HG03565 (cell line): ENCODE measurements around the gene AIF1.
"Not testable (repeated sequence)": the region's sequence is repeated elsewhere in the genome, so short reads cannot be mapped to it uniquely, and the experiment has no call there.

Experiments
- ATAC-seq: cut with Tn5 transposase; IDR thresholded peaks from one replicate; pipeline ENCODE4 v1.9.1; 2021; ENCODE audit warnings: mild to moderate bottlenecking, moderate library complexity; ENCODE audit not compliant: unreplicated experiment

AIF1 gene

DNA sequence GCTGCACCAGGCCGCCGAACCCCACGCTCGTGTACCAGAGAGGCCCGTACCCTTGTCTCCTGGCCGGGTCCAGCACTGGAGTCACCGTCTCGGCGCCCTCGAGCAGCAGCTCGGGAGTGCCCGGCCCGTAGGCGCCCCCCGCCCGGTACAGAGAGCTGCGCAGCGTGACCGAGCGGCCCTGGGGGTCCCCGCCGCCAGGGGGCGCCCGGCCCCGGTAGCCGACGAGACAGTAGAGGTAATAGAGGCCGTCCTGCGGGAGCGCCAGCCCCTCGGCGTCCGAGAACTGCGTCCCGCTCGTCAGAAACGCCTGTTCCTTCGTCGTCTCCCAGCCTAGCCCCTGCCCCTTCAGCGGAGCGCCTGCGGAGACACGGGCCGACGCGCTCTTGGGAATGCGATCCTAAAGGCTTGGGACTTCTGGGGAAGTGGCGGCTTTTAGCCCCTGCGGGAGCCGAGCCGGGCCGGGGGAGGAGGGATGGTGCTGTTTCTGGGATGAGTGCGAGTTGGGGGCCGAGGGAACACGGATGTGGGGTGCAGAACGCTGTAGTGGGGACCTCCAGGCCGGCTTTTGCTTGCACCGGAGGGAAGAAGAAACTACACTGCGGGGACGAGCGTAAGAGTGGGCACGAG is 34.1 kb upstream of the AIF1 start:
- peak; percentile 54 for ATAC-seq

DNA sequence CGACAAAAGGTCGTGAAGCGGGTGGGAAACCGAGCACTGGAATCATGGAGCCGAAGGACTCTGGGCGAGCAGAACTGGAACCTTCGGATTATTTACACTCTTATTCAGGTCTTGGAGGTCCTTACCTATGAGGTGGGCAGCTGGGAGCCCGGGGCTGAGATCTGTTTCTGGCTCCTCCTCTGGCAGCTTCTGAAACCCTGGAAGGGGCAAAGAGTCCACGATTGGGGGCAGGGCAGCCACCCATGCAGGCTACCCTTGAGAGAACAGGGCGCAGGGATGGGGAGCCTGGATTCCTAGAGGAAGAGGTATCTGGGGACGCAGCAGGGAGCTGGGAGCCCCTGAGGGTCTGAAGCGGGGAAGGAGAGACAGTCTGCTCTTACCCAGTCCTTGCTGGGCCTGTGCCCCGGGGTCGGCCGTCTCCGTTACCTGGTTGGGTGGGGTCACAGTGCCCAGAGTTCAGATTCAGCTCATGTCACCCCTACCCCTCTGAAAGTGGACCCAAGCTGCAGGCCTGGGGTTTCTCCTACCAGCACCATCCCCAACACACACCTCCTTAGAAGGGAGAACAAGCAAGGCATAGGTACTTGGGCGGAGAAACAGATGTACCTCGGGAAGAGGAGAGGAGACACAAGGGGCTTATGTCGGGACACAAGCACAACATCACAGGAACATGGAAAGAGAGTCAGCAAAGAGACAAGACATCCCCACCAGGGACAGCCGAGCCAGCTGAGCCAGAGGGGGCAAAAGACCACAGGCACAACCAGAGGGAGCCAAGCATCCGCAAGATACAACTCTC is 33.4 kb upstream of the AIF1 start:
- no peak for ATAC-seq

GRCh38 chr6:31582230-31582643 is 32.8 kb upstream of the AIF1 start, which contains the start of gene LTB:
LTB (minus strand) TSS chr6:31582424; CDS start chr6:31582417, 7 bp downstream.
- ATAC-seq = no peak

- no peak for ATAC-seq
Measured at GRCh38 chr6:31585491-31585890, 29.5 kb upstream of the AIF1 start.

DNA sequence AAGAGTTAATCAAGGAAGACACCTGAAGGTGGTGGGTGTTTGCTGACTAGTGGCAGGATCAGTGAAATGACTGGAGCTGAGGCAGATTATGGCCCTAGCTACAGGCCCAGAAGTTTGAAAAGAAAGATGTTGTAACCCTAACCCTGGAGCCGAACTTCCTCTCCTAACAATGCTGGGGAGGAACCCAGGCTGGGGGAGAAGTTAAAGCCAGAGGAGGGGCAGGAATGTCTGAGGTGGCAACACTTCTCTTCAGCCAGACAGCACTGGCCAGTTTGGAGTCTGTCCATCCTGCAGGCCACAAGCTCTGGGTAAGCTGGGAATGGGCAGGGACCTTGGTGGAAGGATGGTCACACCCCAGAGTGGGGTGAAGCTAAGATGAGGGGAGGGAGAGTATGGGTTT is 29.0 kb upstream of the AIF1 start, which contains the start of gene LST1:
TSS of gene LST1 (plus strand) at position 270 of the 400 bp plus-strand sequence. CDS start 1,023 bp downstream, outside the sequence.
- ATAC-seq = no peak

- no peak for ATAC-seq
Measured at GRCh38 chr6:31586599-31587281, 28.3 kb upstream of the AIF1 start.

DNA sequence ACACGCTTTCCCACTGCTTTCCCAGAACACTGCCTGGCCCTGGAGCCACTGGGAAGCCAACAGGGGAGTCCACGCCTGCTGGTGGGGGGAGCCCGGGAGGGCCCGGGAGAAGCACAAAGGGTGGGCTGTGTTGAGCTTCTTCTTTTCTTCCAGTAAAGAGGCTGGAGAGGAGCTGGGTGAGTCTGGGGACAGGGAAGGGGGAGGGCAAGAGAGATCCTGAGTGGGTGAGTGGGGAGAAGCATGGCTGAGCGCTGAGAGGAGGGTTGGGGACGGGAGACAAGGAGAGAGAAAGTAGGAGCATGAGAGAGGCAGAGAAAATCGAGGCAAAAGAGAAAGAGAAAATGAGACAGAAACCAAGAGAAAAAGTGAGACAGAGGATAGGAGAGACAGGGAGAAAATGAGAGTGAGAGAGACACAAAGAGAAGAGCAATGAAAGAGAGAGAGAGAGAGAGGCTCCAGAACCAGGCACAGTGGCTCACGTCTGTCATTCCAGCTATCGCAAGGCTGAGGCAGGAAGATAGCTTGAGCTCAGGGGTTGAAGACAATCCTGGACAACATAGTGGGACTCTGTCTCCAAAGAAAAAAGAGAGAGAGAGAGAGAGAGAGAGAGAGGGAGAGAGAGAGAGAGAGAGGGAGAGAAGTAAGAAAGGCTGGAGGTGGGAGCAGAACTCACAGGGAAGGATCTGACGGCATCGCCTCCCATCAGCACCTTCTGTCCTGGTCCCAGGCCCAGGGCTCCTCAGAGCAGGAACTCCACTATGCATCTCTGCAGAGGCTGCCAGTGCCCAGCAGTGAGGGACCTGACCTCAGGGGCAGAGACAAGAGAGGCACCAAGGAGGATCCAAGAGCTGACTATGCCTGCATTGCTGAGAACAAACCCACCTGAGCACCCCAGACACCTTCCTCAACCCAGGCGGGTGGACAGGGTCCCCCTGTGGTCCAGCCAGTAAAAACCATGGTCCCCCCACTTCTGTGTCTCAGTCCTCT is 26.9 kb upstream of the AIF1 start:
- no peak for ATAC-seq

GRCh38 chr6:31588871-31589650 is 26.0 kb upstream of the AIF1 start:
- ATAC-seq = no peak

GRCh38 chr6:31590691-31591090 is 24.3 kb upstream of the AIF1 start:
- ATAC-seq = not testable (repeated sequence)

DNA sequence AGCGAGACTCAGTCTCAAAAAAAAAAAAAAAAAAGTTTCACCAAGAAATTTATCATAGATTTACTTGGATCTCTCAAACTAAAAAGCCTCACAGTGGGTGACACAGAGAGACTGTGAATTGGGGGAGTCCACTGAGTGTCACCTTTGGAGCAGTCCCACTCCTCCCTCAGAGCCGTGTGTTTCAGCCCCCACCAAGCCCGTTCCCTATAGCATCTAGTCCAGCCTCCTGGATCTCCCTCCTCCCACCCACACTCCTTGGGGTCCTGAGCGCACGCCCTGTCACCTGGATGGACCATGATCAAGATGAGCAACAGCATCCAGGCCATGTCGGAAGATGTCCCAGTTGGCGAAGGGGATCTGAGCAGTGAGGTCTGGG is 22.6 kb upstream of the AIF1 start:
- no peak for ATAC-seq

- no peak for ATAC-seq
Measured at GRCh38 chr6:31597006-31597405, 18.0 kb upstream of the AIF1 start.

- ATAC-seq = no peak
Measured at GRCh38 chr6:31607317-31607716, 7.7 kb upstream of the AIF1 start.

DNA sequence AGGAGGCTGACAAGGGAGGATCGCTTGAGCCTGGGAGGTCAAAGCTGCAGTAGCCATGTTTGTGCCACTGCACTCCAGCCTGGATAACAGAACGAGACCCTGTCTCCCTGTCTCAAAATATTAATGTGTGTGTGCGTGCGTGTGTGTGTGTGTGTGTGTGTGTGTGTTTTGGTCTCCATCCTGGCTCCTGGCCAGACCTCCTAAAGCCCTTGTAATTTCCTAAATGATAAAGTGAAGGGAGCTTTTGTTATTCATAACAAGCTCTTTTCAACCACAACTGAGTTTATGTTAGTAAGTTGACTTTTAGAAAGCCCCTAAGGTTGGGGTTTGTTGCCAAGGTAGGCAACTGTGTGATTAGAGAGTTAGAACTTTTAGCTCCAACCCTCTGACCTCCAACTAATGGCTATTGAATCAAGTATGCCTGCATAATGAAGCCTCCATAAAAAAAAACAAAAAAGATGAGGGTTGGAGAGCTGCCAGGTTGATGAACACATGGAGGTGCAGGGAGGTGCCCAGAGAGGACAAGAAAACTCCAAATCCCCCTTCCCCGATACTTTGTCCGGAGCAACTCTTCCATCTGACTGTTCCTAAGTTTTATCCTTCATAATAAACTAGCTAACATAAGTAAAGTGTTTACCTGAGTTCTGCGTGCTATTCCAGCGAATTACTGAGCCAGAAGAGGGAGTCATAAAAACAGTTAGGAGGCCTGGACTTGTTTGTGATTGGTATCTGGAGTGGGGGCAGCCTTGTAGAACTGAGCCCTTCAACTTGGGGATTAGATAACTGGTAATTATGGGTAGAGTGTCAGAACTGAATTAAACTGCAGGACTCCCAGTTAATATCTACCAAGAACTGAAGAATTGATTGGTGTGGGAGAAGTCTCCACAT is 5.3 kb upstream of the AIF1 start:
- ATAC-seq = no peak

- ATAC-seq = no peak
Measured at GRCh38 chr6:31610968-31611367, 4.1 kb upstream of the AIF1 start.

DNA sequence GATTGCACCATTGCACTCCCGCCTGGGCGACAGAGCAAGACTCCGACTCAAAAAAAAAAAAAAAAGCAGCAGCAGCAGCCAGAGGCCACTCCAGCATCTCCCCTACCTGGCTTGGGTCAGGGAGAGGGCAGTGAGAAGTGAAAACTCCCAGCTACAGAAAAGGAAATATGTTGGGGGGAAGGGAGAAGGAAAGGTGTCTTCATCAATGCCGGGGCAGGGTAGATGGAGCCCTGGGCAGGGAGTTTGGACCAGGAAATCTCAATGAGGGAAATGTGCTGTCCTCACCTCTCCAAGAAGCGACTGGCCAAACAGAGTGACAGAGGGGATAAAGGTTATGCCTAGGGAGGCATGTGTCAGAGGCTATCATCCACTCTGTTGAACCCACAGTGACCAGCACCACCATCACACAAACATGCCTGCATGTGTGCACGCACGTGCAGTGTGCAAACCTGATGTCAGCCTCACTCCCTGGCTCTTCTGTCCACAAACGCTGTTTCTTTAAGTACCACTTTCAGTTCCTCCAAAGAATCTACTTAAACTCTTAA is 887 bp upstream of the AIF1 start:
- ATAC-seq = no peak

DNA sequence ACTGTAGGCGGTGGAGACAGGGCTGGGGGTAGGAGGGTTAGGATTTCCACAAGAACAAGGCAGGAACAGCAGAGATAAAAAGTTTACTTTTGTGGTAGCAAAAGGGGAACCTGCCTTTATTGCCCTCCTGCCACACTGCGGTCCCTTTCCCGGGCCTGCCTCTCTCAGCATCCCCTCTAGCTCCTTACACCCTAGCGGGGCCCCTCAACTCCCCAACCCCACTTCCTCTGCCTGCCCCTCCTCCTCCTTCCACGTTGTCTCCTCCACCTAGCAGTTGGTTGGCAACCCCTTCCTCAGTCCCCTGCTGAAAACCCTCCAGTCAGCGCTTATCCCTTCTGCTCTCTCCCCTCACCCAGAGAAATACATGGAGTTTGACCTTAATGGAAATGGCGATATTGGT is 714 bp downstream of the AIF1 start:
- no peak for ATAC-seq

GRCh38 chr6:31617010-31617409 is 2.0 kb downstream of the AIF1 start:
- ATAC-seq = no peak

DNA sequence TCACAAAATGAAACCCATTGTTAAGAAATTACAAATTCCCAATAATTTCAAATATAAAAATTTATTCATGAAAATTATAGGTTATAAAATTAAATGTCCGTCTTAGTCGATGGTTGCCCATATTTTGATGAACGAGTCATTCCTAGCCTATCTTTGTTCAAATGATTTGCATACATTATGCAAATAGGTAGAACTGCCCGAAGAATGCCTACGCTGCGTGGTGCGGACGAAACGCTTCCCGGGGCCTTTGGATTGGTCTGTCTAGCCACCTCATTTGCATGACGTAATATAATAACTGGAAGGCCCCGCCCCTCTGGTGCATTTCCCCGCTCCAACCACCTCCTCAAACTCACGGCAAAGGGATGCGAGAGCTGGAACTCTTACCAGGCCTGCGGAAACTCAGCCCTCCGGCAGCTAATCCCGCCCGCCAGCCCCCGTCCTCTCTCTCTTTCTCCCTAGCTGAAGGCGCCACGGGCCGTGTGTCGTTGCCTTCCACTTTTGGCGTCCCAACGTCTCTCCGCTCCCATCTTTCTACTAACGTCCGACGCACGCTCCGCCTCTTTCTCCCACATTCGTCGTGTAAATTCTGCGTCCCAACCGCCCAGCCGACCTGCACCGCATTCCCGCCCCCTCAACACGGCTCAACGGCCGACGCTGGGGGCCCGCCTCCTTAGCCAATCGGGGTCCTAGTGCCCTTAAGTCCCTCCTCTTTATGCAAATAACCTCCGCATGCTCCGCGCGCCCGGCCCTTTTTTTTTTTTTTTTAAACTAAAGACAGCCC is 5.0 kb downstream of the AIF1 start:
- peak; percentile 76 for ATAC-seq
